GM12892 (cell line): ENCODE data around the gene SYT13.

ENCODE experiments used
- POLR2A ChIP-seq: IDR thresholded peaks from 2 replicates; pipeline ENCODE4 v1.6.1; 2011; ENCODE audit warnings: low read depth, low read length, control low read depth
- POLR2AphosphoS5 ChIP-seq: IDR thresholded peaks from 2 replicates; pipeline ENCODE4 v1.6.1; 2011; ENCODE audit warnings: low read depth, low read length, control low read depth
- TAF1 ChIP-seq: IDR thresholded peaks from 2 replicates; pipeline ENCODE4 v1.6.1; 2011; ENCODE audit warnings: low read depth, mild to moderate bottlenecking, control low read depth, low read length, borderline replicate concordance

- TF ChIP-seq POLR2A (no peak), TAF1 (no peak), POLR2AphosphoS5 (no peak)
Measured at GRCh38 chr11:45224766-45225165, 61.4 kb downstream of the SYT13 start.
